Stomach smooth muscle (tissue), 2 donors: ENCODE data around the gene AMN1.
"Not testable (repeated sequence)": the region's sequence is repeated elsewhere in the genome, so short reads cannot be mapped to it uniquely, and the experiment has no call there.

Experiments used
- H3K27ac ChIP-seq: one replicate; pipeline ENCODE4 v1.7.0; 2013; ENCODE audit warnings: mild to moderate bottlenecking, low read length, inconsistent platforms
- H3K27me3 ChIP-seq, 2 donors: one replicate each; pipeline ENCODE4 v1.7.0; 2013; ENCODE audit warnings: low read length in 2 of 2; ENCODE audit not compliant: insufficient read depth in 2 of 2, control insufficient read depth in 1 of 2
- H3K36me3 ChIP-seq, 2 donors: one replicate each; pipeline ENCODE4 v1.7.0; 2013; ENCODE audit warnings: low read length in 2 of 2; ENCODE audit not compliant: control insufficient read depth in 2 of 2, insufficient read depth in 2 of 2
- H3K4me1 ChIP-seq: one replicate; pipeline ENCODE4 v1.7.0; 2013; ENCODE audit warnings: low read length; ENCODE audit not compliant: control insufficient read depth, insufficient read depth
- H3K4me3 ChIP-seq, 2 donors: one replicate each; pipeline ENCODE4 v1.7.0; 2013; ENCODE audit warnings: low read length in 2 of 2
- H3K9ac ChIP-seq, 2 donors: one replicate each; pipeline ENCODE4 v1.7.0; 2013; ENCODE audit warnings: low read length in 2 of 2, mild to moderate bottlenecking in 1 of 2
- H3K9me3 ChIP-seq, 2 donors: one replicate each; pipeline ENCODE4 v1.7.0; 2013; ENCODE audit warnings: low read length in 2 of 2; ENCODE audit not compliant: control insufficient read depth in 2 of 2
- donor health status: healthy.
- donor health status: Pancreatic carcinoma.

AMN1 gene

DNA sequence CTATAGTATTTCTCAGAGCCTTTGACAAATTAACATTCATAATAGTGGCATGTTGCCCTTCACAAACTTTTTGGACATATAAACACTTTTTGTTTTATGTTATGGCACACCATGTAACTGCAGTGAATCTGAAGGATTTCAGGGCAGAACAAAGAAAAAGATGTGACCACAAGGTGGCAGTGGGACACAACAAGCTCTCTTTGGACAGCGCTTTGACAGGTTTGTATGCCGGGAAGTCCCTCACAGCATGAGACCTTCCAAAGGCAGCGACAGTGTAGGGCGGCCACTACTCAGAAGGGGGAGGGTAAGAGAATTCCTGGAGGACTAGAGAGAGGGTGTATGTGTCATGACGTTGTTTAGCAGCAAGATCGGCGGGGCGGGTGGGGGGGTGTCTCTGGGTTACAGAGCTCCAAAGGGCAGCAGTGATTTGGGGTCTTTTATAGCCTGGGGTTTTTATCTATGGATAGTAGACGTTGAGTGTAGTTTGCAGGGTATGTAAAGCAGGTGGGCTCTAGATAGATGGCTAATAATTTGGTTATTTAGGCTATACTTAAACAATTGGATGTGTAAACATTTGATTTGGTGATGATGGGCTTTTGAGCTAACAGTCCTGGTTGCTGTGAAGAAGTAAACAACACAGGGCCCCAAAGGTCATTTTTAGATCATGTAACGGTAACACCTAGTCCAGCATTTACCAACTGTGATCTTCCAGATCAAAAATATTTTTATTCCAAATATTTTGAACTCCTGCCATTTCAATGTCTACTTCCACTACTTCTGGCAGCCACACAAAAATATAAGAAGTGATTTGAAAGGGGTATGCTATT is 46.5 kb downstream of the AMN1 start:
- no peak overlapping the region for H3K4me3 ChIP-seq
- peaks cover 0 to 5% of the 10 kb centered on the region in 2 donors for H3K36me3 ChIP-seq
- H3K4me1 ChIP-seq = no peaks in the 10 kb centered on the region
- H3K9ac ChIP-seq = no peak overlapping the region
- peaks cover 2 to 3% of the 10 kb centered on the region in 2 donors for H3K9me3 ChIP-seq
- H3K27ac ChIP-seq = no peak overlapping the region
- no peaks in the 10 kb centered on the region for H3K27me3 ChIP-seq

DNA sequence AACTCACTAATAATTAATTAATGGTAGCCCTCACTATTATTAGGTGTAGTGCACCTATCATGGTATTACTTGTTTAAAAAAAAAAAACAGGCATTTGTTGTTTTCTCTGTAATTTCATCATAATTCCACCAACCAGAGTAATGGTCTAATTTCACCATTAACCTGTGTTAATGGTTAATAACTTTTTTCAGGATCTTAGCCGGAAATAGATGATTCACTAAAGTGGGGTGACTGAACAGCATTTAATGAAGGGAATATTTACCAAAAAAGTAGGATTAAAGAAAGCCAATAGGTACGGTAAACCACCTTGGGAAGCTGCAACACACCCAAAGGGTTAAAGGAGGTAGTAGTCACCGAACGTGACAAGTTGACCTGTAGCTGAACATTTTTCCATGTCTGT is 56.3 kb downstream of the AMN1 start:
- no peak overlapping the region for H3K27ac ChIP-seq
- H3K27me3 ChIP-seq = no peaks in the 10 kb centered on the region
- H3K4me1 ChIP-seq = no peaks in the 10 kb centered on the region
- peaks cover 6 to 9% of the 10 kb centered on the region in 2 donors for H3K36me3 ChIP-seq
- no peak overlapping the region for H3K9ac ChIP-seq
- H3K4me3 ChIP-seq = no peak overlapping the region
- peaks cover 3 to 13% of the 10 kb centered on the region in 2 donors for H3K9me3 ChIP-seq

DNA sequence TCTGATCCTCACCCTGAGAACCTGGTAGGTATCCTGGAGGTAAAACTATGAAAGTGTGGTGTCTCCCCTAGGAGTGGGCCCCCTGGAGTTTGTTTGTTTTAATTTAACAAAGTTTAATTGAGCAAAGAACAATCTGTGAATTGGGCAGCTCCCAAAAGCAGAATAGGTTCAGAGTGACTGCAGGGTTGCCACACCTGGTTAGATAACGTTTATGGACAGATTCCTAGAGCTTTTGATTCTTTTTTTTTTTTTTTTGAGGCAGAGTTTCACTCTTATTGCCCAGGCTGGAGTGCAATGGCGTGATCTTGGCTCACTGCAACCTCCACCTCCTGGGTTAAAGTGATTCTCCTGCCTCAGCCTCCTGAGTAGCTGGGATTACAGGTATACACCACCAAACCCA is 59.2 kb downstream of the AMN1 start:
- H3K9me3 ChIP-seq = peaks cover 3 to 13% of the 10 kb centered on the region in 2 donors
- H3K27me3 ChIP-seq, H3K9ac ChIP-seq, H3K4me1 ChIP-seq, H3K4me3 ChIP-seq, H3K27ac ChIP-seq: not testable (repeated sequence)
- H3K36me3 ChIP-seq = peaks cover 6 to 14% of the 10 kb centered on the region in 2 donors

DNA sequence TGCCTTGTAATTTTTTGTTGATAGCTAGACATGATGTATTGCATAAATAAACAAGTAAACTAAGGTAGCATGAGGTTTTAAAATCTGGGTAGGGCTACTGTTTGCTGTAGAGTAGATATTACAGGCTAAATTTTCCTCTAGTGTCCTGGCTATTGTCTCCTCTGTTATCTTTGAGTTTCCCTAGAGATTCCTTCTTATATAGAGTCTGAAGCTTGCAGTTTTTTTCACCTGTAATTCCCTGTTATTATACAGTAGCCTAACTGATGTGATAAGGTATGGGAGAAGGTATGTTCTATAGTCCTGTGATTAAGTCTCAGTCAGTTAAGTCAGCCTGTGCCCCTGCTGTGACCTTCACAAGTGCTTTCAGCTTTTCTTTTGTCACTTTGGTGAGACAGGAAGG is 59.8 kb downstream of the AMN1 start:
- Histone ChIP-seq H3K9ac (no peak overlapping the region), H3K9me3 (peaks cover 3 to 13% of the 10 kb centered on the region in 2 donors), H3K4me3 (no peak overlapping the region), H3K36me3 (peaks cover 6 to 14% of the 10 kb centered on the region in 2 donors), H3K27ac (no peak overlapping the region), H3K27me3 (no peaks in the 10 kb centered on the region), H3K4me1 (no peaks in the 10 kb centered on the region)

DNA sequence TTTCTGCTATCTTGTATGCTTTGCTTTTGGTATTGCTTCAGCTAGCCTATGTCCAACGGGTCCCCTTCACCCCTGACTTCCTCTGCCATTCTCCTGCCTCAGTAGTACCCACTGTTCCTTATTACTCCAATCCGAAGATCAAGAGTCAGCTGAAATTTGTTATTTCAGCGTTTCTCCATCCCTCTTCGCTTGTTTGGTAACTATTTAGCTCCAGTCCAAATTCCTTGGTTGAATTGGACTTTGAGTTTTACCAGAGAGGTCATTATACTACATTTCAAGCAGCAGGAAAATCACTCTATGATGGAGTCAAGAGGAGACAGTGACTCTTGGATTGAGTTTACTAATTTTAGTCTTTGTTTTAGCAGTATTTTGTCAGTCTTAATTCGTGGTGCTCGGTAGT is 64.8 kb downstream of the AMN1 start:
- Histone ChIP-seq H3K9ac (no peak overlapping the region), H3K9me3 (peaks cover under 1 to 6% of the 10 kb centered on the region in 2 donors), H3K27me3 (no peaks in the 10 kb centered on the region), H3K36me3 (peaks cover 6 to 13% of the 10 kb centered on the region in 2 donors), H3K27ac (no peak overlapping the region), H3K4me1 (no peaks in the 10 kb centered on the region), H3K4me3 (no peak overlapping the region)

DNA sequence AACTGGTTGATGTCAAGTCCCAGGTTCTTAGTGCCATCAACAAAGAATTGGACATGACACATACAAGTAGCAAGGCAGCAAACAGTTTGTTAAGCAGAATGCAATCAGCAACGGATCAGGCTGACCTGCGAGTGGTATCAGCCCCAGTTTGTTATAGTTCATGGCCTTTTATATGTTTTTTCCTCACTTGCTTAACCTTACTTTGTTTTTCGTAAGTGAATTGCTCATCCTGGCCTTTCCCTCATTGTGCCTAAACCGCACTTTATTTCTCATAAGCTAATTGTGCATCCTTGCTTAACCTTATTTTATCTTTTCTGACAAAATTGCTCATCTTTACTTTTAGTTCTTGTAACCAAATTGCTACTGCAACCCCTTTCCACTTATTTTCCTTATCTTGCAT is 65.2 kb downstream of the AMN1 start:
- Histone ChIP-seq H3K9ac (no peak overlapping the region), H3K27me3 (no peaks in the 10 kb centered on the region), H3K36me3 (peaks cover 6 to 8% of the 10 kb centered on the region in 2 donors), H3K4me3 (no peak overlapping the region), H3K9me3 (peaks cover 0 to 2% of the 10 kb centered on the region in 2 donors), H3K4me1 (no peaks in the 10 kb centered on the region), H3K27ac (no peak overlapping the region)

DNA sequence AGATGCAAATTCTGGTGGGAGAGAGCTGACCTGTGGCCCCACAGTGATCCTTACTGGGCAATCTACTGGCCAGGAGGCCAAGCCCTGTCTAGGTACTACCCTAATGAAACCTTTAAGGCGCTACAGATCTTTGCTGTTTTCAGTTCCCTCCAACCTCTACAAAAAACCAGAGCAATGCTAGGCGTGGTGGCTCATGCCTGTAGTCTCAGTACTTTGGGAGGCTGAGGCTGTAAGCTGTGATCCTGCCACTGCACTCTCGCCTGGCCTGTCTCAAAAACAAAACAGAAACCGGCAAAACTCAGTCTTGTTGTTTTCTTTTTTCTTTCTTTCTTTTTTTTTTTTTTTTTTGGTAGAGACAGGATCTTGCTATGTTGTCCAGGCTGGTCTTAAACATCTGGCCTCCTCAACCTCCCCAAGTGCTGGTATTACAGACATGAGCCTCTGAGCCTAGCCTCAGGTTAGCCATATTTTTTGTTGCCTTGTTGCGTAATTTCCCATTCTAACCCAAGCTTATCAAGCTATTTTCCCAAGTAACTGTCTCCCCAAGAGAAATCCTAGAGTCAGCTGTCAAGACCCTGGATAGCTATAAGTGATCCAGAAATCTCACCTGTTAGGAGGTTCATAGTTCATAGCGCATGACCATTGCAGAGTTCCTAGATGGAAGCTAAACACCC is 66.5 kb downstream of the AMN1 start:
- no peaks in the 10 kb centered on the region for H3K9me3 ChIP-seq
- H3K9ac ChIP-seq = no peak overlapping the region
- no peaks in the 10 kb centered on the region for H3K4me1 ChIP-seq
- no peaks in the 10 kb centered on the region for H3K27me3 ChIP-seq
- no peak overlapping the region for H3K27ac ChIP-seq
- peaks cover 3 to 8% of the 10 kb centered on the region in 2 donors for H3K36me3 ChIP-seq
- H3K4me3 ChIP-seq = no peak overlapping the region

DNA sequence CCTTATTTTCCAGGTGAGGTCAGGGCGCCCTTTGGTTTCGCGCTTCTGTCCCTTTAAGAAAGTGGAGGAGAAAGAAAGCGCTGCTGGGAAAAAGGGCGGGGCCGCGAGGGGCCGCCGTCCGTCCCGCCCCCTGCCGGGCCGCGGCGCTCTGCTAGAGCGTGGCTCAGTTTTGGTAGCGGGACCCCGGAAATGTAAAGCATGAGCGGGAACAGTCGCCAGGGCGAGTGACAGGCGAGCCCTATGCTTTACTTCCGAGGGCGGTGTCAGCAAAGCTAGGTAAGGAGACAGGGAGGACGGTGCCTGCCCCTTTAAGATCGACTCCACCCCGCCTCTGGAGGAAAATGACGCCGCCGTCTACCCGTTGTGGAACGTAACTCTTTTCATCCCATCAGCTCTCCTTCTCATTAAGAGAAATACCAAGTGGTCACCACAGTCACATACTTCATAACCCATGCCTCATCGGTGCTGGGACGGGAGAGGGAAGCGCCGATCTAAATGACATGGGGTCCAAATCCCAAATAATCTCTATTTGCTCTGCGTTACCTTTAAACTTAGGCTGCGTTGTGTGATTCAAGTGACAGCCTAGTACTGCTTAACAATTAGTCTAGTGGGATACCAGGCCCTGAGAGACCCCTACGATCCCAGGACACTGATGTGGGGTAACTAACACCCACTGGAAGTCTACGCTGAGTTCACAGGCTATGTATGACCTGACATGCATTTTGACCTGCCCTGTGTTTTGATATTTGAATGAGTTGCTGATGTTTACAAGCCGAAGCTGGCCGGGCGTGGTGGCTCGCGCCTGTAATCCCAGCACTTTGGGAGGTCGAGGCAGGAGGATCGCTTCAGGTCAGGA is 69.5 kb downstream of the AMN1 start, which contains the start of gene ETFBKMT:
TSS of gene ETFBKMT (plus strand) at position 602 of the 856 bp plus-strand sequence. CDS start 2,266 bp downstream, outside the sequence.
- Histone ChIP-seq H3K9ac (peak within 1 kb of the TSS; percentile 91 to 98), H3K4me1 (no peaks in the 10 kb centered on the region), H3K27ac (peak within 1 kb of the TSS; percentile 95), H3K4me3 (peak within 1 kb of the TSS; percentile 95 to 98), H3K36me3 (peaks cover 3% of the 10 kb centered on the region in 2 donors), H3K27me3 (no peaks in the 10 kb centered on the region), H3K9me3 (no peaks in the 10 kb centered on the region)

DNA sequence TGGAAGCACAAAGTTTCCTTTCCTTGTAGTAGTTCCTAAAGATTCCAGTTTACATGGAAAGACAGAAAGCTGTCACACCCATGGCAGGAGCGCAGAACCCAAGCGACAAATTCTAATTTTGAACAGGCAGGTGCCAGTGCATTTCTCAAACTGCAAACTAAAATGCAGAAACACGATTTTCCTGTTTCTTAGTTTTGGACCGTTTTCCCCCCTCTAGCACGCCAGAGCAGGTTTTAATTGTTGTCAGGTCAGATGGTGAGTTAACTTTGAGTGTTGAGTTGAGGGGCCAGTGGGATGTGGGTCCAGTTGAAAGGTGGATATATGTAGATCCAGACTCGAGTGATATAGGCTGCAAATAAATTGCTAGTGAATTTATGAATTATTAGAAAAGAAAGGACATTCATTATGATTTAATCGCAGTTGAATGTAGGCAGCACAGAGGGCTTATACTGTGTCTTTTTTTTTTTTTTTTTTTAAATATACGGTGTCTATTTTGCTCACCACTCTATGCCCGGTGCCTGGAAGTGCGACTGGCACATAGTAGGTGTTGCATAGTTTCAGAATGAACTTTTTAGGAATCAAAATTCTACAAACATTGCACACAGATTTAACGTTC is 70.2 kb downstream of the AMN1 start:
- Histone ChIP-seq H3K27ac (peak overlapping the region; percentile 95), H3K27me3 (no peaks in the 10 kb centered on the region), H3K4me3 (peak overlapping the region; percentile 95 to 98), H3K4me1 (peaks cover under 1% of the 10 kb centered on the region), H3K36me3 (peaks cover 3% of the 10 kb centered on the region in 2 donors), H3K9me3 (no peaks in the 10 kb centered on the region), H3K9ac (peak overlapping the region; percentile 91 to 98)

DNA sequence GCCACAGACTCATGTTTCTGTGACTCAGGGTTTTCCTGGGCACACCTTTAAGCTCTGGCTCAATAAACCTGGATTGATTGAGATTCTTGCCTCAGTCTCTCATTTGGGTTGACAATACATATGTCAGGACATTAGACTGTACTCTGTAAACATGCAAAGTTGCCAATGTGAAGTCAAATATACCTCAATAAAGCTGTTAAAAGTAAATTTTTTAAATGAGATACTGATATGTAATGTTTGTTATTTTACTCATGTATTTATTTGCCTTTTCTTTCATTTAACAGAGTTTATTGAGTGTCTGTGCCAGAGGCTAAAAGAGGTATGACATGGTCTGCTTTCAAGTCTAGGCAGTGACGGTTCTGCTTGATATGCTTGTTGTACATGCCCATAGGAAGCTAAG is 73.0 kb downstream of the AMN1 start:
- H3K27me3 ChIP-seq = no peaks in the 10 kb centered on the region
- no peaks in the 10 kb centered on the region for H3K36me3 ChIP-seq
- H3K9ac ChIP-seq = no peak overlapping the region
- H3K9me3 ChIP-seq = no peaks in the 10 kb centered on the region
- no peak overlapping the region for H3K4me3 ChIP-seq
- H3K27ac ChIP-seq = no peak overlapping the region
- H3K4me1 ChIP-seq = peaks cover 5% of the 10 kb centered on the region
